Epithelial cell of esophagus (primary cell): Measurements from ENCODE around the gene ITSN1.
A peak's percentile ranks its signal among the peaks of the same experiment; 100 is the strongest.

Experiments used
- DNase-seq: peaks from one replicate; pipeline ENCODE4 v3.0.0; 2010; ENCODE audit warnings: low read depth
- H3K4me3 ChIP-seq: 2 replicates; pipeline ENCODE4 v1.5.1; 2011; ENCODE audit warnings: mild to moderate bottlenecking, low read length, control low read depth
- TF ChIP-seq, protein P1 (sequence below): IDR thresholded peaks from 2 replicates; pipeline ENCODE4 v1.5.1; 2011; ENCODE audit warnings: low read depth, mild to moderate bottlenecking, low read length, control low read depth, inconsistent platforms; ENCODE audit not compliant: insufficient read depth; ENCODE audit errors: missing control alignments

ITSN1 gene

DNA sequence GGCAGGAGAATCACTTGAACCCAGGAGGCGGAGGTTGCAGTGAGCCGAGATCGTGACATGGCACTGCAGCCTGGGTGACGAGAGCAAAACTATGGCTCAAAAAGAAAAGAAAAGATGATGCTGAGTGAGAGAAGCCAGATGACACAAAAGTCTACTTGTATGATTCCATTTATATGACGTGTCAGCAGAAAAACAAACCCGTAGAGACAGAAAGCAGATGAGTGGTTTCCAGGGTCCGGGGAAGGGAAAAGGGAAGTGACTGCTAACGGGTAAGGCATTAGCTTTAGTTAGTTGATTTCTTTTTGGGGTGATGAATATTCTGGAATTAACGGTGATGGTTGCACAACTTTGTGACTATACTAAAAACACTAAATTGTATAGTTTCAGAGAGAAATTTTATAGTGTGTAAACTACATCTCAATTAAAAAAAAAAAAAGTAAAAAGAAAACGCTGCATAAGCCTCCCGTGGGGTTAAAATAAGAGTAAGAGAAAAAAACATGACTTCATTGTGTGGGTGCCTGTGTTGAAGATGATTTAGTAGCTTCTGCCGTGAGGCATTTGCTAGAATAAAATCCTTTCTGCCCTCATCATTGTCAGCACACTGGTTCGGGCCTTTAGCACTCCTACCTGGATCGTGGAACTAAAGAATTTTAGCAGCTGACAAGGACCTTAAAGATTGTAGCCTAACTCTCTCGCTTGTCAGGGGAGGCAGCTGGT, 298.0 kb downstream of the ITSN1 start:
- no peak overlapping the region for H3K4me3 ChIP-seq
- no peak for DNase-seq
- TF ChIP-seq, protein P1, sequence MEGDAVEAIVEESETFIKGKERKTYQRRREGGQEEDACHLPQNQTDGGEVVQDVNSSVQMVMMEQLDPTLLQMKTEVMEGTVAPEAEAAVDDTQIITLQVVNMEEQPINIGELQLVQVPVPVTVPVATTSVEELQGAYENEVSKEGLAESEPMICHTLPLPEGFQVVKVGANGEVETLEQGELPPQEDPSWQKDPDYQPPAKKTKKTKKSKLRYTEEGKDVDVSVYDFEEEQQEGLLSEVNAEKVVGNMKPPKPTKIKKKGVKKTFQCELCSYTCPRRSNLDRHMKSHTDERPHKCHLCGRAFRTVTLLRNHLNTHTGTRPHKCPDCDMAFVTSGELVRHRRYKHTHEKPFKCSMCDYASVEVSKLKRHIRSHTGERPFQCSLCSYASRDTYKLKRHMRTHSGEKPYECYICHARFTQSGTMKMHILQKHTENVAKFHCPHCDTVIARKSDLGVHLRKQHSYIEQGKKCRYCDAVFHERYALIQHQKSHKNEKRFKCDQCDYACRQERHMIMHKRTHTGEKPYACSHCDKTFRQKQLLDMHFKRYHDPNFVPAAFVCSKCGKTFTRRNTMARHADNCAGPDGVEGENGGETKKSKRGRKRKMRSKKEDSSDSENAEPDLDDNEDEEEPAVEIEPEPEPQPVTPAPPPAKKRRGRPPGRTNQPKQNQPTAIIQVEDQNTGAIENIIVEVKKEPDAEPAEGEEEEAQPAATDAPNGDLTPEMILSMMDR = no peak

DNA sequence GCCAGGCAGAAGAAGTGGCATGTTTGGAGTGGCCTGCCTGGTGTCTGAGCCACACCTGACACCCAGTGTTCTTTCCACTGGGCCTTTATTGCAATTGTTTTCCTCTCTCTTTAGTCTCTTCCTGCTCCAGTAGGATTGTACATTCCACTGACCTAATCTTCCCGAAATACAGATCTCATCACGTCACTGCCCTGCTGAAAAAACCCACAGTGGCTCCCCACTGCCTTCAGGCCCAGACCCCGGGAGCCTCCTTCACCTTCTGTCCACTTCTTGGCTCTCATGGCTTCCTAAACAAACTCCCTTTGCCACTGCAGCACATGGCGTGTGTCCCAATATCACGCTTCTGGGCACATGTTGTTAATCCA, 298.6 kb downstream of the ITSN1 start:
- no peak for DNase-seq
- H3K4me3 ChIP-seq = no peak overlapping the region
- TF ChIP-seq, protein P1 = no peak

DNA sequence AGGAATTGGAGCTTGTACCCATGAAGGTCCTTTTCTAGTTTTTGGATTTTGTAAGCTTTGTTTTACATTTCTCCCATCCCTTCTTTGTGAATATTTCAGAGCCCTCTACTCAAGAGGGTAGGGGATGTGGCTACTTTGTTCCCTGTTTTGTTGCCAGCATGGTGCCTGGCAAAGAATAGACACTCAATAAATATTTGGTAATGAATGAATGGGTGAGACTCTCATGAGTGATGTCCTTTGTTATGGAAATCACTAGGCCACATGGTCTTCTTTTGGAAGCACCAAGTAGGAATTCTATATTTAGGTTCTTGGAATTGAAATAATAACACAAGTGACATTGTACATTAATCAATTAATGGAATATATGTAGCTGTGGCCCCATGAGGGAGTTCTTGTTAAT, 300.1 kb downstream of the ITSN1 start:
- no peak for DNase-seq
- TF ChIP-seq, protein P1 = no peak
- no peak overlapping the region for H3K4me3 ChIP-seq

DNA sequence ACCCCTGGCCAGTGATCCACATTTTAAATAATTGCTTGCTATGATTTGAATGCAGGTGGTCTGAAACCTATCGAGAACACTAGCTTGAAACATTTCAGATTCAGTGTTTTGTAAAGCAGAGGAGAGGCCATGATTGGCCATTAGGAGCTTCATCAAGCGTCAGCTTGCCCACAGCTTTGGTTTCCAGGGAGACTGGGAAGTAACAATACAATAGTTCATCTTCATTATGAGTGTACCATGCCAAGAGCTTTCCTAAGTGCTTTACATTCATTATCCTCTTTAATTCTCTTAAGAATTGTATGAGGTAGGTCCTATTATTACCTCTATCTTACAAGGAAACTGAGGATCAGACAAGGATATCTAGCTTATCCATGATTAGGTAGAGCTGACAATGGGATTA, 301.0 kb downstream of the ITSN1 start:
- peak; percentile 38 for DNase-seq
- no peak overlapping the region for H3K4me3 ChIP-seq
- TF ChIP-seq, protein P1 = no peak

DNA sequence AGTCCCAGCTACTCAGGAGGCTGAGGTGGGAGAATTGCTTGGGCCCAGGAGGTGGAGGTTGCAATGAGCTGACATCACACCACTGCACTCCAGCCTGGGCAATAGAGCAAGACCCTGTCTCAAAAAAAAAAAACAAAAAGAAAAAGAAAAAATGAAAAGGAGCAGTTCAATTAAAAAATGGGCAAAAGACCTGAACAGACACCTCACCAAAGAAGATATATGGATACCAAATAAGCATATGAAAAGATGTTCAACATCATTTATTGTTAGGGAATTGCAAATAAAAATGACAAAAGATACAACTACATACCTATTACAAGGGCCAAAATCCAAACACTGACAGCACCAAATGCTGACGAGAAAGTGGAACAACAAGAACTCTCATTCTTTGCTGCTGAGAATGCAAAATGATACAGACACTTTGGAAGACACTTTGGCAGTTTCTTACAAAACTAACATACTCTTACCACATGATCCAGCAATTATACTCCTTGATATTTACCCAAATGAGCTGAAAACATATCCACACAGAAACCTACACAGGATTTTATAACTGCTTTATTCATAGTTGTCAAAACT, 302.0 kb downstream of the ITSN1 start:
- TF ChIP-seq, protein P1 = no peak
- no peak overlapping the region for H3K4me3 ChIP-seq
- no peak for DNase-seq

DNA sequence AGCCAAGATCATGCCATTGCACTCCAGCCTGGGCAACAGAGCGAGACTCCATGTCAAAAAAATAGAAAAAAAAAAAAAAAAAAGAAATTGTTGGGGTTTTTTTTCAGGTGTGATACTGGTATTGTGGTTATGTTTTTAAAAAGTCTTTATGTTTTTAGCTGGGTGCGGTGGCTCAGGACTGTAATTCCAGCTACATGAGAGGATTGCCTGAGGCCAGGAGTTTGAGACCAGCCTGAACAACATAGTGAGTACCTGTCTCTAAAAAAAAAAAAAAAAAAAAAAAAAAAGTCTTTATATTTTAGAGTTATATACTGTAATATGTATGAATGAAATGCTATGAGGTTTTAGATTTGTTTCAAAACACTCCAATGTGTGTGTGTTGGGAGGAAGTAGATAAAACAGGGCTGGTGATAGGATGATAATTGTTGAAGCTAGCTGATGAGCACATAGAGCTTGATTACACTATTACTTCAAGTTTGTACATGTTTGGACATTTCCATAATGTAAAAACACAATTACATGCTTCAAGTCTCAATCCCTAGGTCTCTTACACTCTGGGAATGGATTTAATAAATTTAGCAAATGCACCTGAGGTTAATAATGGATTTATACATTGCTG, 303.5 kb downstream of the ITSN1 start:
- no peak overlapping the region for H3K4me3 ChIP-seq
- TF ChIP-seq, protein P1 = no peak
- DNase-seq = peak; percentile 87
